HG02642 (cell line): ENCODE measurements around the gene STX8.
"Not testable (repeated sequence)": the region's sequence is repeated elsewhere in the genome, so short reads cannot be mapped to it uniquely, and the experiment has no call there.

Source experiments
- ATAC-seq: cut with Tn5 transposase; IDR thresholded peaks from one replicate; pipeline ENCODE4 v1.9.1; 2021; ENCODE audit warnings: mild to moderate bottlenecking; ENCODE audit not compliant: unreplicated experiment, poor library complexity

STX8 gene

DNA sequence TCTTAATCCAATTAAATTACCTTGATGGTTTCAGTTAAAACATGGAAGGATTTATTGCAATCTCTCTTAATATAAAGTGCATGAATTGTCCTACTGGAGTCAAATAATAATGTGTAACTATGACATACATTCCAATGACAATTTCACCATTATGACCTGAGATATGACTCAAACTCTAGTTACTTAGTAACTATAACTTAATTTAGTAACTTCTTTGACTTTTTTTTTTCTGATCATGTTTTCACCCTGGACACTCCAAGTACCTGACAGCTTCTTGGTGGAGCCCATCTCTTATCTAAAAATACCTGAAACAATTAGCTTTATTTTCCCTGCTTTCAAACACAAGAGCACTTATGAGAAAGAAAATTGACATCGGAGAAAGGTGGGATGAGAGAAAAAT, 123.7 kb downstream of the STX8 start:
- no peak for ATAC-seq

DNA sequence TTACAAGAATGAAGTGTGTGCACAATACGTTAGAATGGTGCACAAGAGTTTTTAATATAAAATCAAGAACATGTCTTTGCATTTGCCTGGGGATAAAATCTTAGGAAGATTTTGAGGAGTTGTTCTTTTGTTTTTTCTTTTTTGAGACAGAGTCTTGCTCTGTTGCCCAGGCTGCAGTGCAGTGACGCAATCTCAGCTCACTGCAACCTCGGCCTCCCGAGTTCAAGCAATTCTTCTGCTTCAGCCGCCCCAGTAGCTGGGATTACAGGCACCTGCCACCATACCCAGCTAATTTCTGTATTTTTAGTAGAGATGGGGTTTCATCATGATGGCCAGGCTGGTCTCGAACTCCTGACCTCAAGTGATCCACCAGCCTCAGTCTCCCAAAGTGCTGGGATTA, 128.3 kb downstream of the STX8 start:
- not testable (repeated sequence) for ATAC-seq

GRCh38 chr17:9446528-9446927, 129.1 kb downstream of the STX8 start:
- no peak for ATAC-seq

DNA sequence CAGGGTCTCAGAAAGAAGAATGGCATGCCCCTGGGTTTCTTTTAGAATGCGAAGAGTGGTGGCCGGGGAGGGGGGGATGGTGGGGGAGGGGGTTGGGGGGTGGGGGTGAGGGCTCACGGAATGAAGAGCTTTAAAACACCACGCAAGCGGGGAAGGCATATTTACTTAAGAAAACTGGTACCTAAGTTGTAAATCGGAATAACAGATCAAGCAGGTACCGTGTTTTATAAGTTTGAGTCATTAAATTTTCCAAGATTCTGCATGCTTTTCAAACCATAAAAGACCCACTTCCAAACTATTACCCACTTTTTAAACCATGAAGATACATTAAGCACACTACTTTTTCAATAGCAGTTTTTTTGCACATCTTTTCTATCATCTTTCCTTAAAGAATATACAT, 130.2 kb downstream of the STX8 start:
- ATAC-seq = no peak

GRCh38 chr17:9444687-9445086, 130.9 kb downstream of the STX8 start:
- ATAC-seq = no peak

- ATAC-seq = no peak
These were observed 131.8 kb downstream of the STX8 start for GRCh38 chr17:9443811-9444210.

- ATAC-seq = no peak
These were observed 135.8 kb downstream of the STX8 start for GRCh38 chr17:9439851-9440250.

- ATAC-seq = no peak
These were observed 139.0 kb downstream of the STX8 start for GRCh38 chr17:9436630-9437029.

GRCh38 chr17:9435165-9435564, 140.5 kb downstream of the STX8 start:
- ATAC-seq = no peak

GRCh38 chr17:9434642-9435057, 141.0 kb downstream of the STX8 start:
- peak; percentile 36 for ATAC-seq

GRCh38 chr17:9432934-9433421, 142.6 kb downstream of the STX8 start:
- no peak for ATAC-seq

DNA sequence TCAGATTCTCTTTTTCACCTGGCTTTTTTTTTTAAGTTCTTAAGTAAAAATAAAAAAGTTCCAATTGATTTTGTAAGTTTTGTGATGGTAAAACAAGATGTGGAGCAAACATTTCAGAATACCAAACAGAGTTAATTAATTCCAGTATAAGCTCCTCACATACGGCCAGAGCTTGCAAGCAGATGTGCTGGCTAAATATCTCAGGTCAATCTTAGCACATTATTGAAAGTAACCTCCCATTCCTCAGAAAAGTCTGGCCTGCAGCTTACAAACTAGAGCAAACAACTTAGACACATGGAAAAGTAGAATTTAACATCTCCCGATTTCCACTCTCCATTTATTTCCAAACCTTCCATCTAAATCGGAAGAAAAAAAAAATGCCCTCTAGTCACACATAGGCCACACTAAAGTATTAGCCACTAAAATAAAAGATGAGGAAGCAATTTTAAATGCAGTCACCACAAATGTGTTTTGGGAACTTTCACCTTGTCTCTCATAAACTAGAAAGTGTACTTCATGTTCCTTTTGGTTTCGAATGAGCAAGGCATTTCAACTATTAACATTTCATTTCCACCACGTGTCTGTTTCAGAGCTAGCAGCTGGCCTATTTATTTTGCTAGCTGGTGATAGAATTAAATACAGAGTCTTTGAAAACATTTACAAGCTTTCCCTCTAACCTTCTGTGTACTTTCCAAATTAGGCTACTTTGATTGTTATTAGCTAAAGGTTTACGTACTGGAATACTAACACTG, 143.3 kb downstream of the STX8 start:
- peak; percentile 60 for ATAC-seq

GRCh38 chr17:9431620-9432019, 144.0 kb downstream of the STX8 start:
- no peak for ATAC-seq

DNA sequence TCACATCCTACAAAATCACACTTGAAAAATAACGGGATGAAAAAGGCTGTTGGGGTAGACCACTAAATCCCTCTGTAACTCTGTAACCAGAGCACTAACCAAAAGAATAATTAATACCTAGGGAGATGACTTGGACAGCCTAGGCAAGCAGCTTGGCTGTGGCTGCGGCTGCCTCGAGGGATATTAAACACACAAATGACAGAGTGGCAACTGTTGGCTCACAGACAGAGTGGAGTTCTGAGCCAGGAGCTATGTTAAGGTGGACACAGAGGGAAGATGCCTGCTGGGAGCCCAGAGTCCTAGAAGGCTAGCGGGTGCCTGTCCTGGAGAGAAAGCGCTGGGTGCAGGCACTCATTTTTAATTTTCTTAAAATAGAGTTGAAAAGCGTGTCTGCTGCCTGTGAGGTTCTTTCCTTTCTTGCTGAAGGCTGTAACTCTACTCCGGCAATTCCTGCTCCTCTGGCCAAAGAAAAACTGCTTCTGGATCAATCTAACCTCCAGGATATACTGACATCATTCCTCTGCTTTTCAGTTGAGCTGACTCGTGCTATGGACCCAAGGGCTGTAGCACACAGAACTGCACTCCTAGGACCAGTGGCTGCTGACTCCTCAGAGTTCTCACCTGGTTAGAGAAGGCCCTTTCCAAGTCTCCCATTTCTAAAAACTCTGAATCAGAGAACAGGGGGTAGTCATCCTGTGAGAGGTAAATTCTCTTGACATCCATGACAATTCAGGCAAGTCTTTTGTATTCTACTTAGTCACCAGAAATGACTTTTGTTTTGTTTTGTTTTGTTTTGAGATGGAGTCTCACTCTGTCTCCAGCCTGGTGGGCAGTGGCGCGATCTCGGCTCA, 147.9 kb downstream of the STX8 start:
- no peak for ATAC-seq

DNA sequence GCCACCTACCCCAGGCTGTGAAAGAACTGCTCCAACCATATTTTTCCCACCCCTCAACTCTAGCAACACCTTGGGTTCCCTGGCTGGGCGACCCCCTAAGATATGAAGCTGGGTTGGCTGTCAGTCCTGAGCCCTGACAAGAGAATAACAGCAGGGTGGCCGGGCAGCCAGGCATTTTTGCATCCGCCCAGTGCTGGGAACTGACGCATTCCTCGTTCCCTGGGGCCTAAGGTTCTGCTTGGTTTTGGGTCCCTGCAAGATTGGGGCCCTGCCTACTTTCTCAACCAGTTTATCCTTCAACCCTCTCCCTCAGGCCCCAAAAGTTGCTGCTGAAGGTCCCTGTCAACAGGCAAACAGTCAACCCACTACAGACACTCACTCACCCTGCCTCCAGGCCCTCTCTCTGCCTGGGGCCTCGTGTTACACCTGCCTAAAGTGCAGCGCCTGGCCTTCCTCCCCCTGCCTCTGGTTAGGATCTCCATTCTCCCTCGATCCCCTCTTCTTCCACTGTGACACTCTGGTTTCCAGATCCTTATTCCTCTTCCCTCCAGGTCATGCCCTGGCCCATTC, 151.5 kb downstream of the STX8 start:
- no peak for ATAC-seq

GRCh38 chr17:9421525-9421924, 154.1 kb downstream of the STX8 start:
- ATAC-seq = no peak

DNA sequence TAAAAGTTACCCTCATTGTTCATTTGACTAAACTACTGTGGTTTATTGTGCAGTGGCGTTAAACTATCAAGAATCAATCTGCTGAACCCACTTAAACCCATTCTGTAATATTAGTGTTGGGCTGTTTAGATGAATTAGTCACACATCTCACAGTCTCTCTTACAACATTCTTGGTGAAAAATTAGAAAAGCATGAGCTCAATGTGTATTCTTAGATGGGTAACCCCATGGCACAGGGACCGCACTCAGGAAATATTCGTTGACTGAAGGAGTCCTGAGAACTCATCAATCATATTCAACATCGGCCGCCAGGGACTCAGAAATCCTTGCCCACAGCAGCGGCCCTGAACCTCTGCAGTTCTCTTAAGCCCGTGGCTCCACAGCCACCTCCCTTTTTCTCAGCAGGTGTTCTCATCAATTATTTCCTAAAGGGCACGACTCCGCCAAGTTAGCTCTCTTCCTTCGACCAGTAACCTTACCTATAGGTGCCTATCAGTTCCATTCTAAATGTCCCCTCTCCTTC, 155.6 kb downstream of the STX8 start:
- no peak for ATAC-seq

DNA sequence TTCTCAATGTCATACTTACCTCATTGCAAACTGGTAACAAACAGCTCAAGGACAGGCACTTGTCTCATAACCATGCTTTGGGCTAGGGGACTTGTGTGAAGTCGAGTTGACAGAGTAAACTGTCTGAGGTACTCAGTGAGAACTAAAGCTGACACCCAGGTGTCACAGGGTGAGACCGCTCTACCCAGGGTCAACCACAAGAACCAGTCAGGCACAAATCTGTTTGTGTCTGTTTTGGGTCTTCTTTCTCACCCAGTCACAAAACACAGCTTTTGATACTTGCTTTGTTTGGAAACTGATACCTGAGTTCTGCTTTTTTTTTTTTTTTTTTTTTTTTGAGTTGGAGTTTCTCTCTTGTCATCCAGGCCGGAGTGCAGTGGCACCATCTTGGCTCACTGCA, 161.1 kb downstream of the STX8 start:
- peak; percentile 96 for ATAC-seq

DNA sequence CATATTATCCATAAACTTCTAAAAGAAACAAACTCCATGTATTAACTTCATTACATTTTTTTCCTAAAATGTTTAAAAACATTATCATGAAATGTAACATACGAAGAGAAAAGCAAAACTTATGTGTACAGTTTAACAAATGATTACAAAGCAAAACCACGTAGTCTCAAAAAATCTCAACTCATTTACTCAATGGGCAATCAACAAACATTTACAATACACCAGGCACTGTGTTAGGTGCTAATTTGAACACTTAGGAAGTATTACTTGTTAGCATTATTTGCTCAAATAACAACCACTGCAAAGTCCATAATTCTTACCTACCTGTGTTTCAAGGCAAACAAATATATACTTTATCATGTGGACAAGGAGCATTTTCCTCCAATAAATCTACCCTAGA, 164.9 kb downstream of the STX8 start:
- no peak for ATAC-seq

GRCh38 chr17:9410301-9410700, 165.3 kb downstream of the STX8 start:
- ATAC-seq = no peak

GRCh38 chr17:9409878-9410277, 165.7 kb downstream of the STX8 start:
- no peak for ATAC-seq
